HTR-8/SVneo (cell line): ENCODE measurements around the gene PTTG2.
"Not testable (repeated sequence)": the region's sequence is repeated elsewhere in the genome, so short reads cannot be mapped to it uniquely, and the experiment has no call there.

Experiments
- DNase-seq: peaks from one replicate; pipeline ENCODE4 v3.0.0; 2011; ENCODE audit warnings: low spot score, mixed read lengths; ENCODE audit not compliant: insufficient read length
- FAIRE-seq: peaks from 2 replicates; lab custom pipeline; 2011; peaks lifted over from hg19 to GRCh38; lab: Jason Lieb, UNC

The PTTG2 gene

DNA sequence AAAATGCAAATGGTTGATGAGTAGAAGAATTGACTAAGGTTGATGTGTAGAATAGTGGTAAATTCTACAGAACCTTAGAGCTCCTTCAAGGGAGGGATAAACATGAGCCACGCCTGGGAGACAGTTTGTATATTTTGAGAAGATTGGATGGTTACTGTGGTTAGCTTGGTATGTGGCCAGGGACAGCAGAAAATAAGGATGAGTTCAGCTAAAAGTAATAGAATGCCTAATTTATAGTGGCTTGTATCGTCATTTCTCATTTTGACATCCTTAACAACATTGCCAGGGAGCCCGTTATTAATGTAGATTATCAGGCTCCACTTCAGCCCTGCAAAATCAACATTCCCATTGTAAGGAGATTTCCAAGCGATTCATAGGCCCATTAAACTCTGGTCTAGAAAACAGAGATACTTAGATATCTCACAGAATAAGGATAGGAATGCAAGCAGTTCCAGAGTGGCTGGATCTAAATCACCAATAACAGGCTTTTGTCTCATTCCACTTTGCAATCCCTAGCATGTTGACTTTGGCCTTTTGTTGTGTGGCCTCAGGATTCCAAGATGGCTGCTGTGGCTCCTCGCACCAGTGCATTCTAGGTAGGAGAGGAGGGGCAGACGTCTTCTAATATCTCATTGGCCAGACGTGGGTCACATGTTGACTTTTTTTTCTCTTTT, 6.4 kb upstream of the PTTG2 start:
- no peak for FAIRE-seq

DNA sequence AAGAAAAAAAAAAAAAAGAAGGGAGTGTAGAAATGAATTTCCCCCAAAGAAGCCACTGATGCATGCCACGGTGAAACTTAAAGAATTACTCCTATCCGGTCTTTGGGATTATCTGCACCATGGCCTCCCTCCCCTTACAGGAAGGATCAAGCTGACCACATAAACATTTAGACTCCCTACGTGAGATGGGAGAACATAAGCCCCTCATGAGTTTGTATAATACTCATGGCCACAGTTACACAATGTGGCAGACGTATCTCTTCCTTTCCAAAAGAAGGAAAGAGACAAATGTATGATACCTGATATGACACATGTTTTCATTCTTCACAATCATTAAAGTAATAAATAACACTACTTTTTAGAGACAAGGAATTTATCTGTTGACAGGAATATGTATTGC, 3.3 kb upstream of the PTTG2 start:
- DNase-seq (no peak), FAIRE-seq (no peak)

More for the DNA sequence above, 6.4 kb upstream of the PTTG2 start:
- no peak for DNase-seq

GRCh38 chr4:37958932-37959331, 1.3 kb upstream of the PTTG2 start:
- FAIRE-seq: no peak
- DNase-seq: no peak

GRCh38 chr4:37960679-37961450, 667 bp downstream of the PTTG2 start:
- DNase-seq (no peak), FAIRE-seq (no peak)

- no peak for DNase-seq
- no peak for FAIRE-seq
These were observed 4.7 kb downstream of the PTTG2 start for GRCh38 chr4:37964734-37965457.

DNA sequence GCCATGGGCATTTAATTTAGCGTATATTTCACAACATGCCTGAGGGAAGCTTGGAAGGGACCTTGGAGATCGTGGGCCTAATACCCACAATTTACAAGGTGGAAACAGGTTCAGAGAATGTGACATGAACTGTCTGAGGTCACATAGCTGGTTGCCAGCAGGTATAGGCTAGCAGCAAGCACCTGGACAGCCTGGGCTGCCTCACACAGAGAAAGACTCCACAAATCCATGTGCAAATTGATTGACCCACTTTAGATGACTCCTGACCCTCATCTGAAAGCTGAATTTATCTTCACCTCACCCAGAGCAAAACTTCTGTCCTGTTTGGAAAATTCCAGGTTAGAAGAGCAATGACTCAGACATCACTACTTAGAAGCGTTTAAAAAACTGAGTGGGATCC, 5.8 kb downstream of the PTTG2 start:
- FAIRE-seq (no peak), DNase-seq (no peak)

- no peak for FAIRE-seq
- DNase-seq: no peak
These were observed 7.5 kb downstream of the PTTG2 start for GRCh38 chr4:37967736-37968135.

GRCh38 chr4:37968747-37969146, 8.5 kb downstream of the PTTG2 start:
- DNase-seq (no peak), FAIRE-seq (no peak)

DNA sequence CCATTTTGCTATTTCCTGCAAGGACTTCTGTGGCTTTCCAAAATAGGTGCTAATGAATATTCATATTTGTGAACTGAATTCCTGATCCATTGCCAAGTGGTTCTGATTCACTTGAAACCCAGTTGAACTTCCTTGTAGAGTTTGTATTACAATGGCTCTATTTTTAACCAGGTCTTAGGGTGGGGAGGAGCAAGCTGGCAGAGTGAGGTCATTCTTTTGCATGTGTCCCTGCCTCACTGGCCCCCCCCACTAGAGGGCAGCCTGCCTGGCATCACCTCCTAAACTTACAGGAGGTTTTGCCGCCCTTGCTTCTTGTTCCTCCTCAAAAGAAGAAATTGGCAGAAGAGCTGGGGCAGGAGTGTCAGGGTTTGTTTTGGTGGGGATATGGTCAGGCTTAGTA, 10.5 kb downstream of the PTTG2 start:
- DNase-seq (no peak), FAIRE-seq (no peak)

DNA sequence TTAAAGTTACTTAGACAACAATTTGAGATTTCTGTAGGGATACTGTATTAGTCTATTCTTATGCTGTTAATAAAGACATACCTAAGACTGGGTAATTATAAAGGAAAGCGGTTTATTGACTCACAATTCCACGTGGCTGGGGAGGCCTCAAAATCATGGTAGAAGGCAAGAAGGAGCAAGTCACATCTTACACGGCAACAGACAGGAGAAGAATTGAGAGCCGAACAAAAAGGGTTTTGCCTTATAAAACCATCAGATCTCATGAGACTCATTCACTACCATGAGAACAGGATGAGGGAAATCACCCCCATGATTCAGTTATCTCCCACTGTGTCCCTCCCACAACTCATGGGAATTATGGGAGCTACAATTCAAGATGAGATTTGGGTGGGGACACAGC, 11.0 kb downstream of the PTTG2 start:
- FAIRE-seq: no peak
- DNase-seq: no peak

DNA sequence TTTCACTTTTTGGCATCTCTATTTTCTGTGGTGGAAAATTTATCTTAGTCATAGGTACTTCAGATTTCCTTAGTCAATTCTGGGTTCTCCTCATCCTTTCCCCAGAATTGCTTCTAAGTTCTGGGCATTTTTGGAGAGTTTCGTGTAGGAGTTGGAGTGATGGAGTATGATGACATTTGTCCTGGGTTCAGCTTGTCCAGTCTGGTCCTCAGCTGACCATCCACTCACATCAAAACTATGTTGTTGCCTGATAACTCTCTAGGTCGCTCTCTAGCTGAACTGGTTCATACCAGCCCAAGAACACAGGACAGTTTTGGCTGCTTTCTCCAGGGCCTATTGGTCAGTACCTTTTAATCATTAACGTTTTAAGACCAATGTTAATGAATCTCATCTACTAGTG, 13.2 kb downstream of the PTTG2 start:
- DNase-seq (no peak), FAIRE-seq (no peak)

DNA sequence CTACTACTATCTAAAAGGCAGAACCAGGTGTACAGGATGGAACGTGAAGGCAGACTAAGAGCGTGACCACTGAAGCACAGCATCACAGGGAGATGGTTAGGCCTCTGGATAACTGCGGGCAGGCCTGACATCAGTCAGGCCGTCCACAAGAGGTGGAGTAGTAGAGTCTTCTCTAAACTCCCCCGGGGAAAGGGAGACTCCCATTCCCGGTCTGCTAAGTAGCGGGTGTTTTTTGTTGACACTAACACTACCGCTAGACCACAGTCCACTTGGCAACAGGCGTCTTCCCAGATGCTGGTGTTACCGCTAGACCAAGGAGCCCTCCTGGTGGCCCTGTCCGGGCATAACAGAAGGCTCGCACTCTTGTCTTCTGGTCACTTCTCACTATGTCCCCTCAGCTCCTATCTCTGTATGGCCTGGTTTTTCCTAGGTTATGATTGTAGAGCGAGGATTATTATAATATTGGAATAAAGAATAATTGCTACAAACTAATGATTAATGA, 15.2 kb downstream of the PTTG2 start:
- not testable (repeated sequence) for FAIRE-seq, DNase-seq

- FAIRE-seq (no peak), DNase-seq (no peak)
These were observed 16.3 kb downstream of the PTTG2 start for GRCh38 chr4:37976507-37976906.

GRCh38 chr4:37976991-37977470, 16.8 kb downstream of the PTTG2 start:
- FAIRE-seq: no peak
- peak; percentile 76 for DNase-seq

- FAIRE-seq (no peak), DNase-seq (peak; percentile 64)
These were observed 17.5 kb downstream of the PTTG2 start for GRCh38 chr4:37977471-37978247.

DNA sequence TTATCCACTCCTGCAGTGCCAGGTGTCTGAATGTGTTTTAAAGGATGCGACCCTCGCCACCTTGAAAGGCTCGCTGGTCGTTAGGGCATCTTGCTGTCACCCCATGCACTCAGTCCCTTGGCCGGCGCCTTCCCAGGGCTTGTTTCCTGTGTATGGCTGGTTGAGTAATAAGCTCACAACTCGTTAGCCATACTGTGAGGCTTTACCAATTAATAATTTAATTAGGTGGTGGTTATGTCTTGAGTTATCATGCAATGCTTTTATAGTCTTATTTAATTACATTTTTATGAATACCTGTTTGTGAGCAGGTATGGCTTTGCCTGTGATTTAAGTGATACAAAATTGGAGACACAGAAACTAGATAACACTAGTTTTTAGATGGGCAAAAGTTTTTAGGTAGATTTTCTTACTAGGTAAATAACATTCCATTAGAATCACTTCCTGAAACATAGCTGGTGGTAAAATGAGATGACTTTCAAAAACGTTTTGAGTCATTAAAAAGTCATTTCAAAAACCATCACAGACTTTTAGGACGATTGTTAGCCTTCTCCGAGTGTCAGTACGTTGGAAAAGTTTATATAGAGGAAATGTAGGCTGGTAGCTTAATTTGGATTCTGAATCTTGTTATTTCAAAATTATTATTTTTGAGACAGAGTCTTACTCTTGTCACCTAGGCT, 18.2 kb downstream of the PTTG2 start:
- no peak for FAIRE-seq
- DNase-seq: no peak

- DNase-seq: no peak
- no peak for FAIRE-seq
These were observed 20.0 kb downstream of the PTTG2 start for GRCh38 chr4:37980246-37980645.

DNA sequence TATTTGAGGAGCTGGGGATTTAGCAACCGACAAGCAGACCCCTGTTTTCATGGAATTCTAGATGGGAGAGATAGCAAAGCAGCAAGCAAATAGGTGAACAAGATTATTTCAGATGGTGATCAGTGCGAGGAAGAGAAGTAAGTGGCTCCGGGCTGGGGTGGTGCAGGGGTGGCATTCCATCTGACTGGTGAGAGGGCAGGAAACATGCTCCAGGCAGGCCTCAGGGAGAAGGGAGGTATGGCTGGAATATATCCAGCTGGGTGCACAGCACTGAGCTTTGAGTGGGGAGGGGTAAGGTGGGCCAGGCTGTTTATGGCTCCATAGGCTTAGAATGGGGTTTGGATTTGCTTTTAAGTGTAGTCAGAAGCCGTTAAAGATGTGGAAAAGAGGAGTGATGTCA, 21.2 kb downstream of the PTTG2 start:
- FAIRE-seq (peak; percentile 64), DNase-seq (no peak)
